Measurements from ENCODE around the gene ANGPTL5. TPM values are rescaled to one million over a fixed set of nuclear protein-coding genes. Genes with fewer than 3 reads are reported as not detected.

The ANGPTL5 gene
- total RNA-seq, 1 donor from 2014 or later: not detected

DNA sequence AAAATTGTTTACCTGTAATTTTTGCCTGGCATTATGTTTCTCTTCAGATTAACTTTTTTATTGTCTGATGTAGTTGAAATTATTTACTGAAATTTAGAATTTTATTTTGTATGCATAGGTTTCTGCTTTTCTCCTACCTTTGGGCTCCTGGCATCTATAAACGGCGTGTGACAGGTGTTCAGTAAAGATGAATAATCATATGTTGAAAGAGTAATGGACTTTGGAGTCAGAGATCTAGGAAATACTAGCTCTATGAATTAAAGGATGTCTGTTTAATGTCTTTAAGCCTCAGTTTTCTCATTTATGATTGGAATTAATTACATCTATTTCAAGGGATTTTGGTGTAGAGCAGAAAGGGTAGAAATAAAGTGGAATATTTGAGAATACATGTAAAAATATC, 7.2 kb upstream of the ANGPTL5 start:
- Mint-ChIP-seq H3K4me1 (ENCODE audit: low read depth) (no peaks in the 10 kb centered on the region), H3K4me3 (ENCODE audit: unreplicated experiment) (no peak overlapping the region), H3K9me3 (ENCODE audit: low read depth) (peaks cover 6% of the 10 kb centered on the region), H3K36me3 (ENCODE audit: low read depth) (peaks cover 11% of the 10 kb centered on the region), H3K27me3 (ENCODE audit: low read depth) (no peaks in the 10 kb centered on the region), H3K27ac (ENCODE audit: unreplicated experiment) (no peak overlapping the region)
- TF ChIP-seq, protein P1, sequence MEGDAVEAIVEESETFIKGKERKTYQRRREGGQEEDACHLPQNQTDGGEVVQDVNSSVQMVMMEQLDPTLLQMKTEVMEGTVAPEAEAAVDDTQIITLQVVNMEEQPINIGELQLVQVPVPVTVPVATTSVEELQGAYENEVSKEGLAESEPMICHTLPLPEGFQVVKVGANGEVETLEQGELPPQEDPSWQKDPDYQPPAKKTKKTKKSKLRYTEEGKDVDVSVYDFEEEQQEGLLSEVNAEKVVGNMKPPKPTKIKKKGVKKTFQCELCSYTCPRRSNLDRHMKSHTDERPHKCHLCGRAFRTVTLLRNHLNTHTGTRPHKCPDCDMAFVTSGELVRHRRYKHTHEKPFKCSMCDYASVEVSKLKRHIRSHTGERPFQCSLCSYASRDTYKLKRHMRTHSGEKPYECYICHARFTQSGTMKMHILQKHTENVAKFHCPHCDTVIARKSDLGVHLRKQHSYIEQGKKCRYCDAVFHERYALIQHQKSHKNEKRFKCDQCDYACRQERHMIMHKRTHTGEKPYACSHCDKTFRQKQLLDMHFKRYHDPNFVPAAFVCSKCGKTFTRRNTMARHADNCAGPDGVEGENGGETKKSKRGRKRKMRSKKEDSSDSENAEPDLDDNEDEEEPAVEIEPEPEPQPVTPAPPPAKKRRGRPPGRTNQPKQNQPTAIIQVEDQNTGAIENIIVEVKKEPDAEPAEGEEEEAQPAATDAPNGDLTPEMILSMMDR (IDR thresholded peaks at IDR 0.05): no peak
- no peak for DNase-seq (ENCODE audit: low spot score)

GRCh38 chr11:101920992-101921391, 4.7 kb upstream of the ANGPTL5 start:
- no peak overlapping the region for H3K4me3 Mint-ChIP-seq (ENCODE audit: unreplicated experiment)
- TF ChIP-seq, protein P1 (IDR thresholded peaks at IDR 0.05): no peak
- no peaks in the 10 kb centered on the region for H3K27me3 Mint-ChIP-seq (ENCODE audit: low read depth)

GRCh38 chr11:101917226-101917625, 904 bp upstream of the ANGPTL5 start:
- no peak overlapping the region for H3K27ac Mint-ChIP-seq (ENCODE audit: unreplicated experiment)
- H3K27me3 Mint-ChIP-seq (ENCODE audit: low read depth): no peaks in the 10 kb centered on the region
- H3K36me3 Mint-ChIP-seq (ENCODE audit: low read depth): no peaks in the 10 kb centered on the region
- no peaks in the 10 kb centered on the region for H3K9me3 Mint-ChIP-seq (ENCODE audit: low read depth)
- TF ChIP-seq, protein P1 (IDR thresholded peaks at IDR 0.05): no peak
- no peak for DNase-seq (ENCODE audit: low spot score)
- peaks cover 48% of the 10 kb centered on the region for H3K4me1 Mint-ChIP-seq (ENCODE audit: low read depth)
- H3K4me3 Mint-ChIP-seq (ENCODE audit: unreplicated experiment): no peak overlapping the region

More at GRCh38 chr11:101920992-101921391, 4.7 kb upstream of the ANGPTL5 start:
- DNase-seq (ENCODE audit: low spot score): no peak
- H3K4me1 Mint-ChIP-seq (ENCODE audit: low read depth): peaks cover 14% of the 10 kb centered on the region
- no peak overlapping the region for H3K27ac Mint-ChIP-seq (ENCODE audit: unreplicated experiment)
- H3K9me3 Mint-ChIP-seq (ENCODE audit: low read depth): no peaks in the 10 kb centered on the region
- peaks cover 5% of the 10 kb centered on the region for H3K36me3 Mint-ChIP-seq (ENCODE audit: low read depth)

DNA sequence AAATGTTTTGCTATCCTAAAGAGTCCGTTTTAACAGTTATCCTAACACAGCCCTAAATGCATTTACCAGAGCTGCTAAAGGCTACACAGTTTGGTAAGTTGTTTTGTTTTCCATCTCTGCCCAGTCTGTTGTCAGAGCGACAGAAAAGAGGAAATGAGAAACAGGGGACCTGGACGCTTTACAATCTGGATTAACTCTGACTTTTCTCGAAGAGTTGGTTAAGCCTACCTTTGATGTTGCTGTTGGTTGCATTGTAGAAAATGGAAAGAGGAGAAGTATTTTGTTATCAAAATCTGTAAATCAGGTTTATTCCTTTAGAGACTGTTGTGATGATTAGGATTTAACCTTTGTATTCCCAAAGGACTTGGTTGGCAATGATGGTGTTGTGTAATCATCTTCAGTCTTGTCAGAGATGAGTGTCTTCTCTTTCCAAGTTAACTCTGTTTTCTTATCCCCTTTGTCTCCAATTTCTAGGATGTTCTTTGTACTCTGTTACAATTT, 481 bp downstream of the ANGPTL5 start:
- DNase-seq (ENCODE audit: low spot score): no peak
- no peaks in the 10 kb centered on the region for H3K27me3 Mint-ChIP-seq (ENCODE audit: low read depth)
- TF ChIP-seq, protein P1 (IDR thresholded peaks at IDR 0.05): no peak
- H3K27ac Mint-ChIP-seq (ENCODE audit: unreplicated experiment): peak overlapping the region; percentile 98
- H3K36me3 Mint-ChIP-seq (ENCODE audit: low read depth): no peaks in the 10 kb centered on the region
- peaks cover 51% of the 10 kb centered on the region for H3K4me1 Mint-ChIP-seq (ENCODE audit: low read depth)
- H3K9me3 Mint-ChIP-seq (ENCODE audit: low read depth): no peaks in the 10 kb centered on the region
- H3K4me3 Mint-ChIP-seq (ENCODE audit: unreplicated experiment): peak overlapping the region; percentile 92

GRCh38 chr11:101914738-101915426, 1.4 kb downstream of the ANGPTL5 start, which contains the start of gene CEP126:
Gene CEP126, plus strand, starts transcription at chr11:101915010. Its CDS starts 275 bp downstream, at chr11:101915285.
- TF ChIP-seq, protein P1 (IDR thresholded peaks at IDR 0.05): peak; percentile 77
- H3K4me1 Mint-ChIP-seq (ENCODE audit: low read depth): peaks cover 51% of the 10 kb centered on the region
- H3K4me3 Mint-ChIP-seq (ENCODE audit: unreplicated experiment): peak within 1 kb of the TSS; percentile 92
- H3K27ac Mint-ChIP-seq (ENCODE audit: unreplicated experiment): peak within 1 kb of the TSS; percentile 98
- DNase-seq (ENCODE audit: low spot score): peak; percentile 98
- H3K9me3 Mint-ChIP-seq (ENCODE audit: low read depth): no peaks in the 10 kb centered on the region
- H3K27me3 Mint-ChIP-seq (ENCODE audit: low read depth): no peaks in the 10 kb centered on the region
- no peaks in the 10 kb centered on the region for H3K36me3 Mint-ChIP-seq (ENCODE audit: low read depth)
